OCI-M1 (cell line): ENCODE results near the gene SHISAL1.
"Not testable (repeated sequence)": the region's sequence is repeated elsewhere in the genome, so short reads cannot be mapped to it uniquely, and the experiment has no call there.

Experiments
- DNase-seq: peaks from one replicate; lab custom pipeline; 2025; lab: John Stamatoyannopoulos, UW

SHISAL1 gene

GRCh38 chr22:44261164-44261860 is 51.4 kb downstream of the SHISAL1 start:
- no peak for DNase-seq

GRCh38 chr22:44260216-44261035 is 52.3 kb downstream of the SHISAL1 start:
- DNase-seq: no peak

- DNase-seq: no peak
Measured at GRCh38 chr22:44259366-44260215, 53.2 kb downstream of the SHISAL1 start.

- no peak for DNase-seq
Measured at GRCh38 chr22:44256556-44257485, 55.9 kb downstream of the SHISAL1 start.

- no peak for DNase-seq
Measured at GRCh38 chr22:44256085-44256484, 56.7 kb downstream of the SHISAL1 start.

- DNase-seq: no peak
Measured at GRCh38 chr22:44254811-44255210, 57.9 kb downstream of the SHISAL1 start.

- no peak for DNase-seq
Measured at GRCh38 chr22:44249376-44250147, 63.2 kb downstream of the SHISAL1 start.

- DNase-seq: no peak
Measured at GRCh38 chr22:44248926-44249325, 63.8 kb downstream of the SHISAL1 start.

- no peak for DNase-seq
Measured at GRCh38 chr22:44247923-44248892, 64.5 kb downstream of the SHISAL1 start.

- no peak for DNase-seq
Measured at GRCh38 chr22:44247346-44247745, 65.4 kb downstream of the SHISAL1 start.

- DNase-seq: no peak
Measured at GRCh38 chr22:44246615-44247326, 66.0 kb downstream of the SHISAL1 start.

- no peak for DNase-seq
Measured at GRCh38 chr22:44245867-44246266, 66.9 kb downstream of the SHISAL1 start.

GRCh38 chr22:44245438-44245837 is 67.3 kb downstream of the SHISAL1 start:
- no peak for DNase-seq

GRCh38 chr22:44244265-44244822 is 68.4 kb downstream of the SHISAL1 start:
- DNase-seq: no peak

- DNase-seq: no peak
Measured at GRCh38 chr22:44243761-44244160, 69.0 kb downstream of the SHISAL1 start.

GRCh38 chr22:44242946-44243724 is 69.6 kb downstream of the SHISAL1 start:
- DNase-seq: no peak

- DNase-seq: not testable (repeated sequence)
Measured at GRCh38 chr22:44241121-44241520, 71.6 kb downstream of the SHISAL1 start.

GRCh38 chr22:44237290-44237689 is 75.5 kb downstream of the SHISAL1 start:
- no peak for DNase-seq
